Fibroblast of villous mesenchyme (primary cell): ENCODE data around the gene FBXW11. TPM values are rescaled to one million over a fixed set of nuclear protein-coding genes. Genes with fewer than 3 reads are reported as not detected.

Experiments
- DNase-seq: peaks from one replicate; pipeline ENCODE4 v3.0.0-alpha.2; 2010; ENCODE audit warnings: low read depth
- H3K4me3 ChIP-seq: 2 replicates; pipeline ENCODE4 v1.5.1; 2011; ENCODE audit warnings: low read depth, mild to moderate bottlenecking, low read length
- CTCF ChIP-seq: IDR thresholded peaks from 2 replicates; pipeline ENCODE4 v1.5.1; 2012; ENCODE audit warnings: low read depth, mild to moderate bottlenecking, low read length; ENCODE audit not compliant: insufficient read depth
- total RNA-seq: library from RNA; depleted of rRNA; stranded (reverse); fragments of >200 nt; gene quantifications from 2 replicates; pipeline ENCODE4 v1.2.3, GENCODE V29; 2012

The FBXW11 gene
- total RNA-seq, 1 donor, result 112 TPM

DNA sequence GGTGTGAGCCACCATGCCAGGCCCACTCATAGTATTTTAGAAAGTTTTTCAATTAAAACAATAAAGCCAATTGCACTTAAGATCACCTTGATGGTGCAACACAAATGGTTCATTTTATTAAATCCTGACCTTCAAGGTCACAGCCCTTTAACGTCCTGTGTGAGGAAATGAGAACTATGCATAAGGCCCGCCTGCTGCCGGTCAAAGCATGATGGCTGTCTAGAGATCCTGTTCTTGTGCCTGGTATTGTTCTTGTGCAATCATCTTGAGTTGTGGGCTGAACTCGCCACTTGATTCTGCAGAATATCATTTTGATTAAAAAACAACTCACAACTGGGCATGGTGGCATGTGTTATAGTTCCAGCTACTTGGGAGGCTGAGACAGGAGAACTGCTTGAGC lies 43.6 kb upstream of the FBXW11 start:
- H3K4me3 ChIP-seq, result no peak overlapping the region
- no peak for TF ChIP-seq CTCF
- no peak for DNase-seq

GRCh38 chr5:172049226-172049796 lies 42.9 kb upstream of the FBXW11 start:
- TF ChIP-seq CTCF, result no peak

DNA sequence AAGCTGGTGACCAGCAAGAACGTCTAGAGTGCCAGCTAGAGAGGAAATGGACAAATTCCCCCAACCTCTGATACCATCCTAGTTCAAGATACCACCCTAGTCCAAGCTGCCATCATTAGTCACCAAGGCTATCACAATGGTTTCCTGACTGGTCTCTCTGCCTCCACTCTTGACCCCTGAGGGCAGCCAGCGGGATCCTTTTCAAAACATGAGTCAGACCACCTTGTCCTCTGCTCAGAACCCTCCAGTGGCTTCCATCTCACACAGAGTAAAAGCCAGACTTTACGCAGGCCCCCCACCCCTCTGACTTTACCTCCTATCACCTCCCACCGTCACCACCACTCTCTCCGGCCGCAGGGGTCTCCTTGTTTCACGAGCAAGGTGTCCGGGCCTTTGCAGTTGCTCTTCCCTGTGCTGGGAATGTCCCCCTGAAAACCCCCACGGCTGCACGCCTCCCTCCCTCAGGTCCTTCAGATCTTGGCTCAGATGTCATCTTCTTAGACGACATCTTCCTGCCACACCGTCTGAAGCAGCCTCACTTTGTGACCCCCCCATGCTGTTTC lies 42.2 kb upstream of the FBXW11 start:
- no peak overlapping the region for H3K4me3 ChIP-seq
- DNase-seq, result no peak
- no peak for TF ChIP-seq CTCF

More at GRCh38 chr5:172049226-172049796, 42.9 kb upstream of the FBXW11 start:
- H3K4me3 ChIP-seq, result no peak overlapping the region
- DNase-seq, result no peak

DNA sequence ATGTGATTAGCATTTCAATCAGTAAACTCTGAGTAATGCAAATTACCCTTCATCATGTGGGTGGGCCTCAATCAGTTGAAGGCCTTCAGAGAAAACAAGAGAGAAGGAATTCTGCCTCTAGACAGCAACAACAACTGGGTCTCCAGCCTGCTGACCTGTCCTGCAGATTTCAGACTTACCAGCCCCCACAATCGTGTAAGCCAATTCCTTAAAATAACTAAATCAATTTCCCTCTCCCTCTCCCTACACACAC lies 41.7 kb upstream of the FBXW11 start:
- DNase-seq, result no peak
- H3K4me3 ChIP-seq, result no peak overlapping the region
- no peak for TF ChIP-seq CTCF

- no peak for DNase-seq
- TF ChIP-seq CTCF, result no peak
- H3K4me3 ChIP-seq, result no peak overlapping the region
These were observed 40.2 kb upstream of the FBXW11 start for GRCh38 chr5:172046593-172046992.

- TF ChIP-seq CTCF, result no peak
- no peak for DNase-seq
- no peak overlapping the region for H3K4me3 ChIP-seq
These were observed 38.8 kb upstream of the FBXW11 start for GRCh38 chr5:172045315-172045632.

- no peak for TF ChIP-seq CTCF
- DNase-seq, result no peak
- H3K4me3 ChIP-seq, result no peak overlapping the region
These were observed 38.3 kb upstream of the FBXW11 start for GRCh38 chr5:172044631-172045314.
